Measurements from ENCODE around the gene LY6G5C.

DNA sequence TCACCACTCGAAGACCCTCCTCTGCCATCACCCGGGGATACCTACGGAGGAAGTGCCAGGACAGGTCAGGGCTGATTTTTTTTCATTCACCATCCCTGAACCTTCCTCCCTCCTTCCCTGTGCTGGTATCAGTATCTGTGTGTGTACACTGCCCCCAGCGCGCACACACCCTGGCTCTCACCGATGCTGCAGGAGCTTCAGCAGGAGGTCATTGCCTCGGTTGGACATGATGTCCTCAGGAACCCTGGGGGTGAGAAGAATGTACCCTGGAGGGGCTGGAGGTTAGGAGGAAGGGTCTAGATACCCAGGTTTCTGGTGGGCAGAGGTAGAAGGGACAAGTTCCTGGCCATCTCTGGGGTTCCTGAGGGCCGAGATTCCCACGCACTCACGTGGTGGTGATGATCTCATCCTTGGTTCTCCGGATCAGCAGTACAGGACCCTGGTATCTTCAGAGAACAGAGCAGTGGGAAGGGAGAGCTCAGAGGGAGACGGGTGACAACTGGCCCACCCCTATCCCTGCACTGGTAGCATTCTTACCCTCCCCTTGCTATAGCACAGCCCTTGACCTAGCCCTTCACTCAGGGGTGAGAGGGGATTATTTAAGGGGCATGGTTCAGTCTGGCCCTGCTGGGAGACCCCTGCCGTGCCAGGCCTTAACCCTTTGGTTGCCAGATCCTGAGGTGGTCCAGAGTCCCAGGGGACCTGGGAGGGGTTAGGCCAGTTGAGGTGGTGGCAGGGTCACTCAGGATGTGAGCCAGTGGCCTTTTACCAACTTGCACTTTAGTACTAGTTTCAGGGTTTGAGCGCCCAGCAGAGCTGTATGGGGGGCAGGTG is 7.2 kb upstream of the LY6G5C start:
- TF ChIP-seq, protein P1, sequence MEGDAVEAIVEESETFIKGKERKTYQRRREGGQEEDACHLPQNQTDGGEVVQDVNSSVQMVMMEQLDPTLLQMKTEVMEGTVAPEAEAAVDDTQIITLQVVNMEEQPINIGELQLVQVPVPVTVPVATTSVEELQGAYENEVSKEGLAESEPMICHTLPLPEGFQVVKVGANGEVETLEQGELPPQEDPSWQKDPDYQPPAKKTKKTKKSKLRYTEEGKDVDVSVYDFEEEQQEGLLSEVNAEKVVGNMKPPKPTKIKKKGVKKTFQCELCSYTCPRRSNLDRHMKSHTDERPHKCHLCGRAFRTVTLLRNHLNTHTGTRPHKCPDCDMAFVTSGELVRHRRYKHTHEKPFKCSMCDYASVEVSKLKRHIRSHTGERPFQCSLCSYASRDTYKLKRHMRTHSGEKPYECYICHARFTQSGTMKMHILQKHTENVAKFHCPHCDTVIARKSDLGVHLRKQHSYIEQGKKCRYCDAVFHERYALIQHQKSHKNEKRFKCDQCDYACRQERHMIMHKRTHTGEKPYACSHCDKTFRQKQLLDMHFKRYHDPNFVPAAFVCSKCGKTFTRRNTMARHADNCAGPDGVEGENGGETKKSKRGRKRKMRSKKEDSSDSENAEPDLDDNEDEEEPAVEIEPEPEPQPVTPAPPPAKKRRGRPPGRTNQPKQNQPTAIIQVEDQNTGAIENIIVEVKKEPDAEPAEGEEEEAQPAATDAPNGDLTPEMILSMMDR (IDR thresholded peaks at IDR 0.05): no peak
- no peak for TF ChIP-seq POLR2A (IDR thresholded peaks at IDR 0.05)

Data from tibial nerve (tissue), 3 donors.